ENCODE results near the gene OSBPL2.

OSBPL2 gene

GRCh38 chr20:62319346-62319909, 81.1 kb downstream of the OSBPL2 start (continued):
- no peak for TF ChIP-seq TSHZ1 (tag by site-specific recombination; IDR thresholded peaks at IDR 0.05; ENCODE audit: borderline replicate concordance)

GRCh38 chr20:62320581-62321354, 82.4 kb downstream of the OSBPL2 start:
- Histone ChIP-seq H3K27ac (ENCODE audit: extremely low read depth, low read depth, low read length) (no peak overlapping the region), H3K36me3 (ENCODE audit: control insufficient read depth in 2 of 2, insufficient read depth in 1 of 2, low read length in 2 of 2) (peaks cover 0 to 71% of the 10 kb centered on the region in 2 experiments; a peak in 2 of 3 replicates), H3K4me1 (ENCODE audit: control insufficient read depth, insufficient read depth, low read length) (no peaks in the 10 kb centered on the region), H3K4me3 (ENCODE audit: low read depth, low read length) (no peak overlapping the region), H3K9me3 (ENCODE audit: control insufficient read depth, insufficient read depth, low read depth, low read length) (no peaks in the 10 kb centered on the region)
- POLR2A ChIA-PET, result interaction anchor here (1.0 kb wide), 1 partner anchor 48 kb away, joined by 3 read pairs; no protein-coding TSS in a partner anchor
- CTCF ChIA-PET, result interaction anchor here (0.8 kb wide), 1 partner anchor 62 kb away, joined by 4 read pairs; no protein-coding TSS in a partner anchor
- no peak for TF ChIP-seq ZNF645 (tag by site-specific recombination; IDR thresholded peaks at IDR 0.05)
- TF ChIP-seq ZBTB7A (tag by site-specific recombination; IDR thresholded peaks at IDR 0.05; ENCODE audit: low read depth), result 0 out of 2 replicates have a peak, but pooled peaks have one; percentile 46
- TF ChIP-seq GLIS2 (tag by site-specific recombination; IDR thresholded peaks at IDR 0.05), result peak; percentile 34; the same call in 1 of the 2 replicates
- peak; percentile 74 for TF ChIP-seq HIC1 (tag by site-specific recombination; IDR thresholded peaks at IDR 0.05)
- TF ChIP-seq ZBTB1 (tag by site-specific recombination; IDR thresholded peaks at IDR 0.05), result no peak
- peak; percentile 92 for TF ChIP-seq BCL11B (tag by site-specific recombination; IDR thresholded peaks at IDR 0.05; ENCODE audit: low read depth)
- TF ChIP-seq KLF8 (tag by site-specific recombination; IDR thresholded peaks at IDR 0.05), result peak; percentile 65
- 0 out of 2 replicates have a peak, but pooled peaks have one; percentile 37 for TF ChIP-seq GLIS1 (tag by site-specific recombination; IDR thresholded peaks at IDR 0.05)
- TF ChIP-seq REST (tag by site-specific recombination; IDR thresholded peaks at IDR 0.05), result no peak
- peak; percentile 49 for TF ChIP-seq KLF1 (tag by site-specific recombination; IDR thresholded peaks at IDR 0.05)
- no peak for TF ChIP-seq ZNF214 (tag by site-specific recombination; IDR thresholded peaks at IDR 0.05; ENCODE audit: borderline replicate concordance)
- no peak for TF ChIP-seq PRDM2 (tag by site-specific recombination; IDR thresholded peaks at IDR 0.05; ENCODE audit: borderline replicate concordance)
- peak; percentile 25; the same call in 1 of the 2 replicates for TF ChIP-seq KLF9 (tag by site-specific recombination; IDR thresholded peaks at IDR 0.05; ENCODE audit: low read depth)
- TF ChIP-seq BCL11A (tag by site-specific recombination; IDR thresholded peaks at IDR 0.05; ENCODE audit: low read depth), result peak; percentile 98

Measured in HEK293 (cell line).